Breast epithelium (tissue), 3 donors: ENCODE data around the gene FAM187B.
"Not testable (repeated sequence)": the region's sequence is repeated elsewhere in the genome, so short reads cannot be mapped to it uniquely, and the experiment has no call there.

ENCODE experiments used
- CTCF ChIP-seq, 3 donors: fragments of 450-650 bp; IDR thresholded peaks; one replicate each; pipeline ENCODE4 v1.5.1; 2016 to 2017; ENCODE audit warnings: antibody characterized with exemption in 3 of 3, mild to moderate bottlenecking in 3 of 3, moderate library complexity in 3 of 3
- POLR2A ChIP-seq: fragments of 450-650 bp; IDR thresholded peaks from one replicate; pipeline ENCODE4 v1.6.1; 2016; ENCODE audit warnings: antibody characterized with exemption, mild to moderate bottlenecking, moderate library complexity
- POLR2AphosphoS5 ChIP-seq, 3 donors: sonication (generic); formaldehyde crosslinking; IDR thresholded peaks; one replicate each; pipeline ENCODE4 v1.6.1; 2017; ENCODE audit warnings: antibody characterized with exemption in 3 of 3

GRCh38 chr19:35196861-35197260, 31.7 kb downstream of the FAM187B start:
- not testable (repeated sequence) for TF ChIP-seq POLR2AphosphoS5 (IDR thresholded peaks at IDR 0.05); CTCF (IDR thresholded peaks at IDR 0.05); POLR2A
